Iris pigment epithelial cell (primary cell): ENCODE results near the gene SIGLEC15.
"Not testable (repeated sequence)": the region's sequence is repeated elsewhere in the genome, so short reads cannot be mapped to it uniquely, and the experiment has no call there.

Source experiments
- DNase-seq: peaks from one replicate; pipeline ENCODE4 v3.0.0-alpha.2; 2011; ENCODE audit warnings: low read depth

SIGLEC15 gene

DNA sequence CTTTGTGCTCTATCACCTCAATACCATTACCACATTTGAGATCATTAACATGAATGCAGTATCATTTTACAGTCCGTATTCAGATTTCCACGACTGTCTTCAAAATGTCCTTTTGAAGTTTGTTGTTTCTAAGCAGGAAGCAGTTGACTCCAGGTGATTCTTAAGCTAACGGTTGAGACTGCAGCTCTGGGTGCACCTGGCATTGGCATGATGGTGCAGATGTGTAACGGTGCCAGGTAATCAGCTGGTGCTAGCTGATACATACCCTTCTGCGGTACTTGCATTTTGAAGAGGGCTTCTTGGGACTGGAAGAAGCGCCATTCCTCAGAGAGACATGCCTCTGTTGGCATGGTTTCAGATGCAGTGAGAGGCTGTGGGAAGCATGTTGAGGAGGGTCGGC, 19.5 kb downstream of the SIGLEC15 start:
- DNase-seq: no peak

- DNase-seq: no peak
These were observed 19.9 kb downstream of the SIGLEC15 start for GRCh38 chr18:45845410-45845809.

GRCh38 chr18:45847119-45847518, 21.6 kb downstream of the SIGLEC15 start:
- no peak for DNase-seq

DNA sequence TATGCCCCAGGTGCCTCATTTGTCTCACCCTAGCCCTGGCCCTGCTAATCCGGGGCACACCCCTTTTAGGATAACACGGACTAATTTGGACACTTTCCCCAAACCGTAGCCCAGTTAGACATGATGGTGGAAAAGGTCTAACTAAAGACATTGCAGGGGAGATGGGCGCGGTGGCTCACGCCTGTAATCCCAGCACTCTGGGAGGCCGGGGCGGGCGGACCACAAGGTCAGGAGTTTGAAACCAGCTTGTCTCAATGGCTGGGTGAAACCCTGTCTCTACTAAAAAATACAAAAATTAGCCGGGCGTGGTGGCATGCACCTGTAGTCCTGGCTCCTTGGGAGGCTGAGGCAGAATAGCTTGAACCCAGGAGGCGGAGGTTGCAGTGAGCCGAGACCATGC, 23.2 kb downstream of the SIGLEC15 start:
- not testable (repeated sequence) for DNase-seq

DNA sequence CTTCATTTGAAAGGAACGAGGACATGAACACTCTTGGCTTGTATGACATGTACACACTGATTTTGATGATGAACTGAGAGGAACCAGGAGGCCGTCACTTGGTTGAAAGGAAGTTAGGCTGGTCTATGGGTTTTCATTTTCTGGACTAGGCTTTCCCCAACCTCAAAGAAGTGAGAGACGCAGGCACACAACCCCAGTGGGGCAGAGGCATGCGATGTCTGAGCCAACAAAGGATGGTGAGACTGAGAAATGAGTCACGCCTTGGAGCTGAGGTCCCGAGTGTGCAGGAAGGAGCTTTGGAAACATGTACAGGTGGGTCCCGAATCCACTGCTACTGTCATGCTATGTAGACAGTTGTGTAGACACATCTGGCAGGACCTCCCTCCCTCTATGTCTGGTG, 24.1 kb downstream of the SIGLEC15 start:
- no peak for DNase-seq

GRCh38 chr18:45850021-45850420, 24.5 kb downstream of the SIGLEC15 start:
- DNase-seq: no peak

GRCh38 chr18:45851161-45851925, 25.9 kb downstream of the SIGLEC15 start:
- no peak for DNase-seq

GRCh38 chr18:45852631-45853030, 27.2 kb downstream of the SIGLEC15 start:
- DNase-seq: no peak

GRCh38 chr18:45854036-45854586, 28.6 kb downstream of the SIGLEC15 start:
- DNase-seq: no peak

DNA sequence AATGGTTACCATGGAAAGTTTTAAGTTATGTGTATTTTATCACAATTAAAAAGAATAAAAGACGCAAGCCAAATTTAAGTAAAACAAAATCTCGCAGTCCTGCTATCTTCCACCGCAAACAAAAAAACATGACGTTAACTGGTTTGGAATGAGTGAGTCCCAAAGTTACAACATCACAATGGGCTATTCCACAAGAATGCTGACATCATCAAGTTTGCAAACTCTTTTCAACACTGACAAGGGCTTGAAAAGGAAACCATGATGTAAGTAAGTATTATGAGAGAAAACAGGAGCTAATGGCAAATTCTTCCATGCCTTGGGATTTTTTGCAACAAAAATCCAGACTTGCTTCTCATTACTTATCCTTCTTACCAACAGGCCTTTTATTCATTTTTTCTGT, 31.1 kb downstream of the SIGLEC15 start:
- DNase-seq: peak; percentile 97

DNA sequence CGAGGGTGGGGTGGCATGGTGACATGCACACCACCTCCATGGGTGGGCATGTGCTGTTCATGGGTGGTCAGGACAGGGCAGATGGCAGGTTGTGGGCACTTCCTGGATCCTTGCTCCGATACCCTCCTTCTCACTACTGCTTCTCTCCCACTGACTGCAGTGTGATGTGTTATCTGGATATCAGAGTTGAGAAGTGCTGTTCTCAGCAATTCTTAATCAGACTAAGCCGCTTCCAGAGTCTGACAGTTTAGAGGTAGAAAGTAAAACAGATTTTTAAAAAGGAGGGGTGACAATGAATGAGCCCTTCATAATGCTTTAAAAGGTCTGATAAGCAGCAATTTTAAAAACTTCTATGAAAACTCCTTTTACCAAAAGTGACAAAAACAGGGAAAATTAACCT, 33.9 kb downstream of the SIGLEC15 start:
- no peak for DNase-seq

- DNase-seq: no peak
These were observed 35.0 kb downstream of the SIGLEC15 start for GRCh38 chr18:45860492-45860891.

- peak; percentile 87 for DNase-seq
These were observed 35.5 kb downstream of the SIGLEC15 start for GRCh38 chr18:45860971-45861370.

GRCh38 chr18:45861926-45862325, 36.5 kb downstream of the SIGLEC15 start:
- no peak for DNase-seq

DNA sequence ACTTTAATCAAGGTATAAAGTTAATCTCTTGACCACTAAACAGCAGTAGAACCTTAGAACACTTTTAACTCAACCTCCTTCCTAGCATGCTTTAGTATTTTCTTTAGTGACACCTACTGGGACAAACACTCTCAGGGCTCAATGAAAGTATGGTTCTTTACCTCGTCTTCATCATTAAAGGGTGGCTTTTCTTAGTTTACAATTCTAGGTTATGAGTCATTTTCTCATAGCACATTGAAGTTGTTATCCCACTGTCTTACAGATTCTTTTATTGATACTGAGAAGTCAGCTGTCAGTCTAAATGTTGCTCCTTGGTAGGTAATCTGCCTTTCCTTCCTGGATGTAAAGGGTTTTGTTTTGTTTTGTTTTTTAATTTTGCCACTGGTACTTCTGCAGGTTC, 38.0 kb downstream of the SIGLEC15 start:
- DNase-seq: peak; percentile 61

DNA sequence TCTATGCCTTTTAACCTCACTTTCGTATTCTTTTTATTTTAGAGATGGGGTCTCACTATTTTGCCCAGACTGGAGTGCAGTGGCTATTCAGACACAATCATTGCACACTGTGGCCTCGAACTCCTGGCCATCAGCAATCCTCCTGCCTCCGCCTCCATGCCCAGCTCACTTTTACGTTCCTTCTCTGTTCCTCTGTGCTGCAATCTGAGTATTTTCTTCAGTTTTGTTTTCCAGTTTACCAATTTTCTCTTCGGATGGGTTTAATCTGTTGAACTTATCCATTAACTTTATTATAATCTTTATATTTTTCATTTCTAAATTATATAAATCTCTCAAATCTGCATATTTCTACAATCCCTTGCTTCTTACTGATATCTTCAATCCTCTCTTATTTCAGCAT, 38.6 kb downstream of the SIGLEC15 start:
- no peak for DNase-seq

GRCh38 chr18:45865466-45865865, 40.0 kb downstream of the SIGLEC15 start:
- no peak for DNase-seq

GRCh38 chr18:45870419-45870818, 44.9 kb downstream of the SIGLEC15 start:
- no peak for DNase-seq

DNA sequence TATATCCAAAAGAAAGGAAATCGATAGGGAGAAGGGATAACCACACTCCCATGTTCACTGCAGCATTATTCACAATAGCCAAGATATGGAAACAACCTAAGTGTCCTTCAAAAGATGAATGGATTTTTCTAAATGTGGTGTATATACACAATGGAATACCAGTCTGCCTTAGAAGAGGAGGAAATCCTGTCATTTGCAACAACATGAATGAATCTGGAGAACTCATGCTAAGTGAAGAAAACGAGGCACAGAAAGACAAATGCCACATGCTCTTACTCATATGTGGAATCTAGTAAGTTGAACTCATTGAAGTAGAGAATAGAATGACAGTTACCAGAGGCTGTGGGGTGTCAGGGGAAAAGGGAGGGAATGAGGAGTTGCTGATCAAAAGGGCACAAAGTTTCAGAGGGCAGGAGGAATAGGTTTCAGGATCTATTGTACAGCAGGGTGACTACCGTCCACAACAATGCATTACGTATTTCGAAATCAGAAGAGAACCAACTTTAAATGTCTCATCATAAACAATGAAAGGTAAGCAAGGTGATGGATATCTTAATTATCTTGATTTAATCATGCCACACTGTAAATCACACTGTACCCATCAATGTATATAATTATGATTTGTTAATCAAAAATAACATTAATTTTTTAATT, 46.1 kb downstream of the SIGLEC15 start:
- peak; percentile 28 for DNase-seq

GRCh38 chr18:45874491-45875184, 49.2 kb downstream of the SIGLEC15 start:
- DNase-seq: peak; percentile 35

GRCh38 chr18:45876161-45876560, 50.7 kb downstream of the SIGLEC15 start:
- no peak for DNase-seq

DNA sequence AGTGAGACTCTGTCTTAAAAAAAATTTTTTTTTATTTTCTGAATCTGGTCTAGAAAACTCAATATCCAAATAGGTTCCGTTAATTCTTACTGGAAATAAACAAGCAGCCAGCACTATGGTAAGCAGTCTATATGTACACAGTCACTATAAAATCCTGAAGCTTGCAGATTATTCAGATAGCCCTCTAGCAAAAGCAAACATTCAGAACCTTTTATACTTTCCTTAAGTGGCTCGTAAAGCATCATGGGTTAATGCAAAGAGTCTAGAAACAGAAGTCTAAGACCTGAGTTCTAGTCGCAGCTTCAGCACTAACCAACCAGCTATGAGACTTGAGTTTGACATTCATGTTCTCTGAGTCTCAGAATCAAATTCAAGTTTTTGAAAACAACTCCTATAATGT, 51.9 kb downstream of the SIGLEC15 start:
- DNase-seq: no peak
